HCT116 (cell line): ENCODE data around the gene UMAD1. TPM values are rescaled to one million over a fixed set of nuclear protein-coding genes. Genes with fewer than 3 reads are reported as not detected.

Source experiments
- ATAC-seq: fragments of 200-7000 bp; cut with Tn5 transposase; 2 replicates; pipeline ENCODE4 v1.9.1; 2020; ENCODE audit warnings: mild to moderate bottlenecking, moderate library complexity
- BruUV-seq: library from RNA; stranded (reverse); fragments of 400-500 nt; replicated peaks from 2 replicates; lab custom pipeline; 2021; lab: Mats Ljungman, UMichigan
- CTCF ChIA-PET: fragments of 300-600 bp; sonication (Branson Sonifier 250); formaldehyde crosslinking; loops from one replicate; lab custom pipeline; 2021; ENCODE audit warnings: antibody characterized with exemption; lab: Charles Lee
- POLR2A ChIA-PET: fragments of 300-600, 350-600 bp; sonication (Branson Sonifier 250); formaldehyde crosslinking; loops from one replicate; lab custom pipeline; 2021; ENCODE audit warnings: antibody characterized with exemption; lab: Charles Lee
- RAD21 ChIA-PET, 2 experiments: fragments of 300-600 bp; sonication (Branson Sonifier 250); formaldehyde crosslinking; loops; one replicate each; lab custom pipeline; 2023; ENCODE audit warnings: low total read pairs in 2 of 2; ENCODE audit not compliant: uncharacterized antibody in 2 of 2, unreplicated experiment in 2 of 2, low non-redundant PET in 1 of 2; lab: Charles Lee
- DNase-seq: peaks from one replicate; pipeline ENCODE4 v3.0.0-alpha.2; 2010; ENCODE audit warnings: low read depth, low spot score
- H2AFZ ChIP-seq: fragments of 200-600 bp; shearing (Covaris generic), sonication (generic); 2 replicates; pipeline ENCODE4 v1.6.1; 2017; ENCODE audit warnings: low read depth, mixed run types, mixed read lengths, antibody characterized with exemption, low read length; ENCODE audit not compliant: poor library complexity, severe bottlenecking
- H3K27ac ChIP-seq: 2 replicates; pipeline ENCODE4 v1.5.1; 2012; ENCODE audit warnings: low read depth, low read length
- H3K27me3 ChIP-seq: fragments of 200-600 bp; sonication (generic); 2 replicates; pipeline ENCODE4 v1.6.1; 2016; ENCODE audit warnings: mixed run types, low read length, mixed read lengths; ENCODE audit not compliant: insufficient read depth
- H3K36me3 ChIP-seq, 2 experiments: fragments of 200-500 bp in 1 of 2; fragments of 200-600 bp in 1 of 2; sonication (Bioruptor generic) in 1 of 2; sonication (generic) in 1 of 2; 2 replicates each; pipeline versions ENCODE4 v1.5.1 to v1.6.1; 2014 to 2016; ENCODE audit warnings: low read length in 2 of 2, inconsistent platforms in 1 of 2, mixed read lengths in 1 of 2, mixed run types in 1 of 2; ENCODE audit not compliant: insufficient read depth in 2 of 2, control insufficient read depth in 1 of 2
- H3K4me1 ChIP-seq, 2 experiments: fragments of 200-600 bp in 1 of 2; sonication (generic) in 1 of 2; 2 replicates each; pipeline versions ENCODE4 v1.5.1 to v1.6.1; 2012 to 2017; ENCODE audit warnings: low read length in 2 of 2, inconsistent platforms in 1 of 2, mild to moderate bottlenecking in 1 of 2, mixed read lengths in 1 of 2, mixed run types in 1 of 2, moderate library complexity in 1 of 2; ENCODE audit not compliant: insufficient read depth in 2 of 2, control insufficient read depth in 1 of 2
- H3K4me2 ChIP-seq: fragments of 200-600 bp; sonication (generic); 2 replicates; pipeline ENCODE4 v1.6.1; 2017; ENCODE audit warnings: mixed run types, low read length, mixed read lengths
- H3K4me3 ChIP-seq, 2 experiments: fragments of 200-600 bp in 1 of 2; sonication (generic) in 1 of 2; replicated peaks in 1 of 2; 2 replicates each; pipeline ENCODE4 v1.5.1; 2011 to 2016; ENCODE audit warnings: low read length in 2 of 2, control low read depth in 1 of 2, low read depth in 1 of 2, mild to moderate bottlenecking in 1 of 2, mixed read lengths in 1 of 2, mixed run types in 1 of 2
- H3K79me2 ChIP-seq: fragments of 200-600 bp; sonication (generic); 2 replicates; pipeline ENCODE4 v1.6.1; 2017; ENCODE audit warnings: mild to moderate bottlenecking, mixed run types, low read length, moderate library complexity, mixed read lengths; ENCODE audit not compliant: insufficient read depth
- H3K9ac ChIP-seq: fragments of 200-600 bp; sonication (generic); 2 replicates; pipeline ENCODE4 v1.6.1; 2016; ENCODE audit warnings: low read length, mixed read lengths
- H3K9me2 ChIP-seq: fragments of 200-600 bp; sonication (generic), shearing (Covaris generic); 2 replicates; pipeline ENCODE4 v1.6.1; 2017; ENCODE audit warnings: mixed run types, mild to moderate bottlenecking, moderate library complexity; ENCODE audit not compliant: insufficient read depth
- H3K9me3 ChIP-seq, 2 experiments: fragments of 200-500 bp in 1 of 2; fragments of 200-600 bp in 1 of 2; sonication (Bioruptor generic) in 1 of 2; sonication (generic) in 1 of 2; 2 replicates each; pipeline ENCODE4 v1.6.1; 2014 to 2017; ENCODE audit warnings: low read length in 2 of 2, mixed read lengths in 2 of 2, inconsistent platforms in 1 of 2, low read depth in 1 of 2, mild to moderate bottlenecking in 1 of 2, mixed run types in 1 of 2, moderate library complexity in 1 of 2; ENCODE audit not compliant: control insufficient read depth in 1 of 2, insufficient read depth in 1 of 2
- H4K20me1 ChIP-seq: fragments of 200-600 bp; sonication (generic), shearing (Covaris generic); 2 replicates; pipeline ENCODE4 v1.6.1; 2017; ENCODE audit warnings: mixed run types, mild to moderate bottlenecking, moderate library complexity; ENCODE audit not compliant: insufficient read depth
- ATF3 ChIP-seq: IDR thresholded peaks from 2 replicates; pipeline ENCODE4 v1.6.1; 2012
- CBX3 ChIP-seq: IDR thresholded peaks from 2 replicates; pipeline ENCODE4 v1.6.1; 2012; ENCODE audit warnings: low read depth
- CEBPB ChIP-seq: IDR thresholded peaks from 2 replicates; pipeline ENCODE4 v1.6.1; 2012; ENCODE audit warnings: low read depth
- CTCF ChIP-seq, 3 experiments: fragments of 200-600 bp in 1 of 3; sonication (generic) in 1 of 3; IDR thresholded peaks in 2 of 3; conservative IDR thresholded peaks in 1 of 3; 2 replicates each; pipeline ENCODE4 v1.5.1; 2012 to 2017; ENCODE audit warnings: low read depth in 2 of 3, low read length in 2 of 3, antibody characterized with exemption in 1 of 3, borderline replicate concordance in 1 of 3, control low read depth in 1 of 3, mild to moderate bottlenecking in 1 of 3, mixed read lengths in 1 of 3, mixed run types in 1 of 3, moderate library complexity in 1 of 3; ENCODE audit not compliant: insufficient read depth in 1 of 3
- EGR1 ChIP-seq: IDR thresholded peaks from 2 replicates; pipeline ENCODE4 v1.6.1; 2012; ENCODE audit warnings: low read depth
- EZH2 ChIP-seq: fragments of 200-600 bp; sonication (generic); IDR thresholded peaks from 2 replicates; pipeline ENCODE4 v1.6.1; 2017; ENCODE audit warnings: antibody characterized with exemption, mixed run types
- EZH2phosphoT487 ChIP-seq: fragments of 200-600 bp; IDR thresholded peaks from 2 replicates; pipeline ENCODE4 v1.6.1; 2018; ENCODE audit warnings: antibody characterized with exemption, borderline replicate concordance
- JUND ChIP-seq: IDR thresholded peaks from 2 replicates; pipeline ENCODE4 v1.6.1; 2012
- MAX ChIP-seq: IDR thresholded peaks from 2 replicates; pipeline ENCODE4 v1.6.1; 2012
- POLR2AphosphoS5 ChIP-seq: IDR thresholded peaks from 2 replicates; pipeline ENCODE4 v1.6.1; 2011; ENCODE audit warnings: mild to moderate bottlenecking, low read depth, low read length, moderate library complexity
- REST ChIP-seq: IDR thresholded peaks from 2 replicates; pipeline ENCODE4 v1.6.1; 2012; ENCODE audit warnings: low read depth
- SIN3A ChIP-seq: IDR thresholded peaks from 2 replicates; pipeline ENCODE4 v1.6.1; 2012; ENCODE audit warnings: low read depth
- SP1 ChIP-seq: IDR thresholded peaks from 2 replicates; pipeline ENCODE4 v1.6.1; 2012; ENCODE audit warnings: low read depth
- YY1 ChIP-seq: IDR thresholded peaks from 2 replicates; pipeline ENCODE4 v1.6.1; 2011; ENCODE audit warnings: low read length, low read depth, moderate library complexity, mild to moderate bottlenecking; ENCODE audit not compliant: insufficient replicate concordance; ENCODE audit errors: extremely low read depth
- ZBTB33 ChIP-seq: IDR thresholded peaks from 2 replicates; pipeline ENCODE4 v1.6.1; 2011; ENCODE audit warnings: mild to moderate bottlenecking, low read length, moderate library complexity; ENCODE audit not compliant: insufficient replicate concordance; ENCODE audit errors: extremely low read depth
- intact Hi-C: fragments of 100-400 bp; cut with micrococcal nuclease; formaldehyde crosslinking; loops from 2 replicates; pipeline ENCODE4 v1.10.0; 2022
- total RNA-seq: library from RNA; stranded (reverse); gene quantifications from one replicate; pipeline ENCODE4 v1.2.1, GENCODE V29; 2021; ENCODE audit not compliant: unreplicated experiment

UMAD1 gene
- total RNA-seq, 1 experiment from 2014 or later, result 12.7 TPM

GRCh38 chr7:7851381-7851780 is 210.8 kb downstream of the UMAD1 start:
- CTCF ChIA-PET, result no interaction called here
- Histone ChIP-seq H3K4me1 (no peaks in the 10 kb centered on the region), H3K4me3 (no peak overlapping the region), H3K27me3 (no peaks in the 10 kb centered on the region), H3K27ac (no peak overlapping the region), H3K4me2 (no peak overlapping the region), H3K9me2 (no peaks in the 10 kb centered on the region), H3K9ac (no peak overlapping the region), H3K79me2 (no peaks in the 10 kb centered on the region), H3K9me3 (peaks cover 0 to 7% of the 10 kb centered on the region in 2 experiments; a peak in 1 of 4 replicates), H2AFZ (no peak overlapping the region), H4K20me1 (no peaks in the 10 kb centered on the region), H3K36me3 (no peaks in the 10 kb centered on the region)
- ATAC-seq (no peak), DNase-seq (no peak)
- RAD21 ChIA-PET, result no interaction called here
- POLR2A ChIA-PET, result no interaction called here
- intact Hi-C loops, result no loop called here
- no TSS peak for BruUV-seq
- TF ChIP-seq JUND (no peak), EZH2 (no peak), EGR1 (no peak), SP1 (no peak), EZH2phosphoT487 (no peak), ATF3 (no peak), CBX3 (no peak), SIN3A (no peak), CEBPB (no peak), ZBTB33 (no peak), YY1 (no peak), POLR2AphosphoS5 (no peak), MAX (no peak), REST (no peak), CTCF (IDR thresholded peaks at IDR 0.05 in 2 of 3, conservative IDR thresholded peaks at IDR 0.05 in 1 of 3; ENCODE audit: borderline replicate concordance in 1 of 3, insufficient read depth in 1 of 3, low read depth in 2 of 3, low read length in 2 of 3) (no peak)
